Lung (tissue), 12 donors: ENCODE data around the gene RAPGEF2. TPM values are rescaled to one million over a fixed set of nuclear protein-coding genes. Genes with fewer than 3 reads are reported as not detected.
A peak's percentile ranks its signal among the peaks of the same experiment; 100 is the strongest.

Source experiments
- ATAC-seq: fragments of 200-7000 bp; cut with Tn5 transposase; one replicate; pipeline ENCODE4 v1.9.1; 2020; ENCODE audit warnings: moderate number of reproducible peaks; ENCODE audit not compliant: insufficient read depth, low FRiP score
- DNase-seq, 3 donors: peaks; one replicate each; pipeline ENCODE4 v3.0.0-alpha.2; 2013 to 2017
- H3K27ac ChIP-seq, 2 donors: one replicate each; pipeline ENCODE4 v1.5.1; 2013; ENCODE audit warnings: mild to moderate bottlenecking in 2 of 2, moderate library complexity in 2 of 2, control low read depth in 1 of 2, inconsistent platforms in 1 of 2, low read depth in 1 of 2, low read length in 1 of 2
- H3K27me3 ChIP-seq, 3 donors: one replicate each; pipeline ENCODE4 v1.5.1; 2013; ENCODE audit warnings: low read length in 2 of 3; ENCODE audit not compliant: control insufficient read depth in 3 of 3, insufficient read depth in 3 of 3
- H3K36me3 ChIP-seq, 4 donors: one replicate each; pipeline ENCODE4 v1.5.1; 2013; ENCODE audit warnings: low read length in 4 of 4, mild to moderate bottlenecking in 1 of 4, moderate library complexity in 1 of 4; ENCODE audit not compliant: control insufficient read depth in 4 of 4, insufficient read depth in 4 of 4
- H3K4me1 ChIP-seq, 5 donors: one replicate each; pipeline ENCODE4 v1.5.1; 2013; ENCODE audit warnings: low read length in 5 of 5, mild to moderate bottlenecking in 2 of 5, moderate library complexity in 1 of 5; ENCODE audit not compliant: control insufficient read depth in 5 of 5, insufficient read depth in 5 of 5
- H3K4me3 ChIP-seq: one replicate; pipeline ENCODE4 v1.5.1; 2013; ENCODE audit warnings: mild to moderate bottlenecking, control low read depth, moderate library complexity
- H3K9ac ChIP-seq, 2 donors: one replicate each; pipeline ENCODE4 v1.5.1; 2013; ENCODE audit warnings: low read length in 2 of 2, control low read depth in 1 of 2; ENCODE audit not compliant: insufficient read depth in 1 of 2
- H3K9me3 ChIP-seq, 4 donors: one replicate each; pipeline ENCODE4 v1.5.1; 2013; ENCODE audit warnings: low read length in 3 of 4, mild to moderate bottlenecking in 1 of 4, moderate library complexity in 1 of 4; ENCODE audit not compliant: control insufficient read depth in 4 of 4, insufficient read depth in 3 of 4
- WGBS, 2 donors: extraction: QIAGEN DNeasy Blood & Tissue Kit; methylation state at CpG; one replicate each; pipeline ENCODE4 v1.1.7; 2013; 5-methylcytosine and 5-hydroxymethylcytosine counted together
- polyA plus RNA-seq, 2 donors: library from polyadenylated mRNA; stranded (reverse); fragments of 200-250 nt; gene quantifications; one replicate each; pipeline ENCODE4 v1.2.1, GENCODE V29; 2013
- total RNA-seq, 2 donors: library from RNA; depleted of rRNA in 1 of 2; stranded (reverse); fragments of >200 nt in 1 of 2; gene quantifications; one replicate each; pipeline ENCODE4 v1.2.1, GENCODE V29; 2014 to 2021
- TF ChIP-seq, protein P1 (sequence below): IDR thresholded peaks from 2 replicates; pipeline ENCODE4 v1.5.1; 2012; ENCODE audit warnings: mild to moderate bottlenecking; ENCODE audit errors: control extremely low read depth, extremely low read depth
- donor health status: control.
- donor health status: control.
- donor health status: Bipolar disorder and iron deficiency.
- donor health status: healthy.
- donor health status: DM: yes; HTN: yes; CAD: no.

The RAPGEF2 gene
- total and polyA plus RNA-seq, 4 donors = 8.6 to 88.7 (median 32.2) TPM

DNA sequence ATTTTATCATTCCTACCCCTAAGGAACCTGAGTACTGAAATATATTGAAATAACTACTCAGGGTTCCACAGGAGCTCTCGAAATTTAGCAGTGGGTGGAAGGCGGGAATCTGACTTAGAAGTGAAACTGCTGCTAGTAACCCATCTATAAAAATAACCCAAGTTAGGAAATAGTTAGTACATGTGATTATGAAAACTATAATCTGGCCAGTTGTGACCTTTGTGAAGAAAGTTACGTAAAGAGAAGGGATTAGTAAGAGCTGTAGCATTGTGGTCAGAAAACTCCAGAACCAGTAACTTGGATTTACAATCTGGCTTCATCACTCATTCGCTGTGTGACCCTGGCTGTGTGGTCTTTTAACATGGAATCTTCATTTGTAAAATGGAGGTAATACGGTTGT is 175.5 kb downstream of the RAPGEF2 start:
- ATAC-seq (peak; percentile 21), DNase-seq (no peak)
- Histone ChIP-seq H3K27ac (no peak overlapping the region), H3K4me1 (peaks cover 0 to 28% (median 3%) of the 10 kb centered on the region in 5 donors), H3K9ac (no peak overlapping the region), H3K36me3 (no peaks in the 10 kb centered on the region), H3K9me3 (no peaks in the 10 kb centered on the region), H3K4me3 (no peak overlapping the region), H3K27me3 (no peaks in the 10 kb centered on the region)
- TF ChIP-seq, protein P1, sequence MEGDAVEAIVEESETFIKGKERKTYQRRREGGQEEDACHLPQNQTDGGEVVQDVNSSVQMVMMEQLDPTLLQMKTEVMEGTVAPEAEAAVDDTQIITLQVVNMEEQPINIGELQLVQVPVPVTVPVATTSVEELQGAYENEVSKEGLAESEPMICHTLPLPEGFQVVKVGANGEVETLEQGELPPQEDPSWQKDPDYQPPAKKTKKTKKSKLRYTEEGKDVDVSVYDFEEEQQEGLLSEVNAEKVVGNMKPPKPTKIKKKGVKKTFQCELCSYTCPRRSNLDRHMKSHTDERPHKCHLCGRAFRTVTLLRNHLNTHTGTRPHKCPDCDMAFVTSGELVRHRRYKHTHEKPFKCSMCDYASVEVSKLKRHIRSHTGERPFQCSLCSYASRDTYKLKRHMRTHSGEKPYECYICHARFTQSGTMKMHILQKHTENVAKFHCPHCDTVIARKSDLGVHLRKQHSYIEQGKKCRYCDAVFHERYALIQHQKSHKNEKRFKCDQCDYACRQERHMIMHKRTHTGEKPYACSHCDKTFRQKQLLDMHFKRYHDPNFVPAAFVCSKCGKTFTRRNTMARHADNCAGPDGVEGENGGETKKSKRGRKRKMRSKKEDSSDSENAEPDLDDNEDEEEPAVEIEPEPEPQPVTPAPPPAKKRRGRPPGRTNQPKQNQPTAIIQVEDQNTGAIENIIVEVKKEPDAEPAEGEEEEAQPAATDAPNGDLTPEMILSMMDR = no peak
- WGBS, 2 donors = 71 to 79% methylated on average over 5 of the region's 5 CpGs

DNA sequence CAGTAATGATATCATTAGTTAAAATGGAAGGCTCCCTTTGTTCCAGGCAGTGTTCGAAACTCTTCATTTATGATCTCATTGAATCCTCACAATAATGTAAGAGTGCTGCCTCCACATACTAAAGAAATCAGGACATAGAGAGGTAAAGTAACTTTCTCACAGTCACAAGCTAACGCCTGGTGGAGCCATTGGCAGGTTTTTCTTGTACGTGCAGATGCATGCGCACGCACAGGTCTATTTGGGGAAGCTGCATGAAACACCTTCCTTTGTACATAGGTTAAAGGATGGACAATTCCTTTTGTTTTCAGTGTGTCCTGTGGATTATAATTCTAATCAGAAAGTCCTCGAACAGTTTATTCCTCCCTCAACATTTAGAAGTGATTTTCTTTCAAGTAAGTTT is 176.2 kb downstream of the RAPGEF2 start:
- H3K9me3 ChIP-seq = no peaks in the 10 kb centered on the region
- ATAC-seq (no peak), DNase-seq (no peak)
- 92 to 93% methylated on average over 6 of the region's 6 CpGs for WGBS, 2 donors
- no peak overlapping the region for H3K4me3 ChIP-seq
- H3K4me1 ChIP-seq = peaks cover 0 to 28% (median 6%) of the 10 kb centered on the region in 5 donors
- no peak overlapping the region for H3K9ac ChIP-seq
- H3K36me3 ChIP-seq = no peaks in the 10 kb centered on the region
- TF ChIP-seq, protein P1 = no peak
- H3K27me3 ChIP-seq = no peaks in the 10 kb centered on the region
- no peak overlapping the region for H3K27ac ChIP-seq

DNA sequence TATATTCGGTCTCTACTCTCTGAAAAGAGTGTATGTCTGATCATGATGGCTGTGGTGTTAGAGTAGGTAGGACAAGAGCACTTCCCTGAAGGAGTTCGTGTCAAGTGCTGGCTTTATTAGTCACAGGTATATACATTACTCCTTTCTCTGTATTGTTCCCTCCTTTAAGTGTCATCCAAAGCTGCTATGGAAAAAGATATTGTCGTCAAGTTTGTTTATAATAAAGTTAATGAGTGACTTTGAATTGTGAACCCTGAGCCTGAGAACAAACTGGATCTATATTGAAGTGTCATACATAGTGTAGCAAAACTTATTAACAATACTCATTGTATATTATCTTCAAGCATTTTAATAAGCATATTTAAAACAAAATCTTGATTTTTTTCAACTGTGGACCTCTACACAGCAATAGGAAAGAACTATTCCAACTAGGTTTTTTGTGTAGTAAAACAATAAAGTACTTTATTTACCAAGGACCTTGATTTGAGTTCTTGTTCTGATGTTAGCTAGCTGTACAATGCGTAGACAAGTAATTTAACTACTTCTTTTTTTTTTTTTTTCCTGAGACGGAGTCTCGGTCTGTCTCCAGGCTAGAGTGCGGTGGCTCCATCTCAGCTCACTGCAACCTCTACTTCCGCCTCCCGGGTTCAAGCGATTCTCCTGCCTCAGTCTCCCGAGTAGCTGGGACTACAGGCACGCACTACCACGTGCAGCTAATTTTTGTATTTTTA is 177.7 kb downstream of the RAPGEF2 start:
- Histone ChIP-seq H3K27me3 (no peaks in the 10 kb centered on the region), H3K36me3 (no peaks in the 10 kb centered on the region), H3K4me1 (peaks cover 0 to 20% (median 4%) of the 10 kb centered on the region in 5 donors), H3K27ac (peak overlapping the region in 1 of 2 donors; percentile 29), H3K4me3 (no peak overlapping the region), H3K9ac (no peak overlapping the region), H3K9me3 (no peaks in the 10 kb centered on the region)
- peak; percentile 64 for ATAC-seq
- TF ChIP-seq, protein P1 = no peak
- no peak for DNase-seq
- WGBS, 2 donors = 78 to 90% methylated on average over 13 of the region's 13 CpGs

DNA sequence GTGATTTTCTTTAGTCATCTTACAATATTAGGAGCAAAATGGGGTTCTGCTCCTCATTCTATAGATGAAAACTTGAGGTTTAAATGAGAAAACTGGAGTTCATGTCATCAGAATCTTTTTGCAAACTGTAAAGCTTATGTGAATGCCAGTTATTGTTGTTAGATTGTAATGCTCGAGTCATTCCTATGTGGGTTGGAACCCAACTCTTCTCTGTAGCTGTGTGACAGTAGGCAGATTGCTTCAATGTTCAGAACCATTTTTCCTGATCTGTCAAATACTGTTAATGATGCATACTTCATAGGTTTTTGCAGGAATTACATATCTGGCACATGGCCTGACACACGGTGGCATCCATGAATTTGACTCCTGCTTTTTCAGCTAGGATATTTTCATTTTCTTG is 178.9 kb downstream of the RAPGEF2 start:
- DNase-seq (no peak), ATAC-seq (no peak)
- Histone ChIP-seq H3K4me1 (peaks cover 0 to 20% (median 6%) of the 10 kb centered on the region in 5 donors), H3K9me3 (no peaks in the 10 kb centered on the region), H3K4me3 (no peak overlapping the region), H3K36me3 (peaks cover 0 to 3% (median 0%) of the 10 kb centered on the region in 4 donors), H3K27ac (no peak overlapping the region), H3K9ac (no peak overlapping the region), H3K27me3 (no peaks in the 10 kb centered on the region)
- 98 to 99% methylated on average over 2 of the region's 2 CpGs for WGBS, 2 donors
- TF ChIP-seq, protein P1 = no peak
